Limb (tissue), 2 donors: ENCODE data around the gene DNAH17.
A peak's percentile ranks its signal among the peaks of the same experiment; 100 is the strongest.
"Not testable (repeated sequence)": the region's sequence is repeated elsewhere in the genome, so short reads cannot be mapped to it uniquely, and the experiment has no call there.

ENCODE experiments used
- DNase-seq, 2 donors: peaks; one replicate each; pipeline ENCODE4 v3.0.0-alpha.2; 2016; ENCODE audit errors: extremely low spot score in 2 of 2

The DNAH17 gene

GRCh38 chr17:78484271-78485246 lies 92.6 kb downstream of the DNAH17 start:
- peak in 1 of 2 donors; percentile 47 for DNase-seq

DNA sequence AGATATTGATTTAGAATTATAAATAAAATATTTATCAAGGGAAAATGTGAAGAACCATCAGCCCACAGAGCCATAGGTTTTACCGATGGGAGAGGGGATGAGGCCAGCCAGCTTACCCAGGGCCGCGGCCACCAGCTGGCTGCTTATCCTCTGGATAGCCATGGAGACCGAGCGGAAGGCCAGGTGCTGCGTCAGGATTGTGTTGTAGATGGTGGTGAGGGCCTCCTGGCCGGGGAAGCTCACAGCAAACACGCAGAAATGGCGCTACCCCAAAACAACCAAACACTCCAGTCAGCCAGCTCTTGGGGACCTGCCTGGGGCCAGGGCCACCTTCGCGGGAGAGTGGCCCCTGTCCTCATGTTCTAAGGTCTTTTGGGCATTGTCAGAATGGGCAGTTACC lies 97.8 kb downstream of the DNAH17 start:
- no peak for DNase-seq

- DNase-seq, result no peak
These were observed 98.4 kb downstream of the DNAH17 start for GRCh38 chr17:78478757-78479297.

- DNase-seq, result no peak
These were observed 99.1 kb downstream of the DNAH17 start for GRCh38 chr17:78477913-78478756.

DNA sequence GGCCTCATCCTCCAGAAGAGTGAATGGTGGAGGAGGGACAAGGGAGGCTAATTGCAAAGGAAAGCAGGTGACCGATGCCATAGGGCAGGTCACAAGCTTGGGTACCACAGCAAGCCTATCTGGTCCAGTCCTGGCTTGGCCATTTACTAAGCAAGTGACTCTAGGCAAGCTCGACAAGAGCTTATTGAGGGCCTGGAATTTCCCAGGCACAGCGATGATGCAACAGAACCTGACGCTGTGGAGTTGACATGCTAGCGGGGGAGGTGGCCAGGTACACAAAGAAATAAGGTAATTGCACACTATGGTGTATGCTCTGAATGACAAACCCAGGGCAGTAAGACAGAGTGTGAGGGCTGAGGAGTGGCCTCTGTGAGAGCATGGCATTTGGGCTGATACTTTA lies 100.2 kb downstream of the DNAH17 start:
- no peak for DNase-seq

DNA sequence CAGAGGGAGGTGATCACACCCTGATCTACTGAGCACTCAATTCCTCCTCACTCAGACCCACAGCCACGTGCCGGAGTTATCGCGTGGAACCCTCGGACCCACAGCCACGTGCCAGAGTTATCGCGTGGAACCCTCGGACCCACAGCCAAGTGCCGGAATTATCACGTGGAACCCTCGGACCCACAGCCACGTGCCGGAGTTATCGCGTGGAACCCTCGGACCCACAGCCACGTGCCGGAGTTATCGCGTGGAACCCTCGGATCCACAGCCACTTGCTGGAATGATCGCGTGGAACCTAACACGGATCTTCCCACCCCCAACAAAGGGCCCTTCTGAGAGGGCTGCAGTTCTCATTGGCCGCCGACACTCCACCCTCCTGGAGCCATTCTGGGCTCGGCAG lies 101.0 kb downstream of the DNAH17 start:
- DNase-seq, result no peak

DNA sequence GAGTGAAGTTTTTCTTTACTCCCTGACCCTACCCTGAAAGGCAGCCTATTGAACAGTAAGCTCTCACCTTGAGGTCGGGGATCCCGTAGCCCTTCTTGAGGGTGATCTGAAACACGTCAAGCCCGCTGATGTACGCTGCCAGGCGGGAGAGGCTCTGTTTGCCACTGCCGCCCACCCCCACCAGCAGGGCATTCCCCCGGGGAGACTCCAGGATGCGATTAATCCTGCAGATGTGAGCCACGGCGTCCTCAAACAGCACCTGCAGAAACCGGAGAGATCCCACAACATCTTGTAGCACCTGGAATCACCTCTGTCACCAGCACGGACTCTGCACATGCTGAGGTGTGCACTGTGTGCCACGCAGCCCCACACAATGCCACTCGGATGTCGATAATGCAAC lies 102.0 kb downstream of the DNAH17 start:
- DNase-seq, result no peak

GRCh38 chr17:78474614-78475146 lies 102.5 kb downstream of the DNAH17 start:
- no peak for DNase-seq

GRCh38 chr17:78473951-78474613 lies 103.1 kb downstream of the DNAH17 start:
- DNase-seq, result no peak

GRCh38 chr17:78472035-78472905 lies 104.9 kb downstream of the DNAH17 start:
- no peak for DNase-seq

DNA sequence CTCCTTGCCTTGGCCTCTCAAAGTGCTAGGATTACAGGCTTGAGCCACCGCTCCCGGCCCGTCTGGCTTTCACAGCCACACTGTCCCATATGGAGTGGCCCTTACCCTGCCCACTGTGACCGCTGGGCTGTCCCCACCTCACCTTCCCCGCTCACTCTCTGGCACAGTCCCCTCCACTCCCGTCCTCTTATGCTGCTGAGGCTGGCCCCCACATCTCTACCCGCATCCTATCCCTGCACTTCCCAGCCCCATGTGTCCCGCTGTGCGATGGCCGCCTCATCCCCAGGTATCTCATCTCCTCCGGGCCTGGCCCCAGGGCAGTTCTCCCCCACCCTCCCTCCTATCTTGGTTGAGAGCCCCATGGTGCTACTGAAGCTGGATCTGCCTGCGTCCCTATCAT lies 105.6 kb downstream of the DNAH17 start:
- DNase-seq, result no peak

DNA sequence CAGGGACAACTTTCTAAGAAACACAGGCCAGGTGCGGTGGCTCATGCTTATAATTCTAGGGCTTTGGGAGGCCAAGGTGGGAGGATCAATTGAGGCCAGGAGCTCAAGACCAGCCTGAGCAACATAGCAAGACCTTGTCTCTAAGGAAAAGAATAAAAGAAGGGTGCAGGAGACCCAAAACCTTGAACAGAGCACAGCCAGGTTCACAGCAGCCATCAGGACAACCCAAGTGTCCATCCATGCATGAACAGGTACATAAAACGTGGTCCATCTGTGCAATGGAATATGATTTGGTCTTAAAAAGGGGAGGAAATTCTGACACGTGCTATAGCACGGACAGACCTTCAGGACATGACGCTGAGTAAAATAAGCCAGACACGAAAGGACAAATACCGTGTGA lies 107.8 kb downstream of the DNAH17 start:
- no peak for DNase-seq

GRCh38 chr17:78468366-78468765 lies 108.8 kb downstream of the DNAH17 start:
- DNase-seq, result no peak

DNA sequence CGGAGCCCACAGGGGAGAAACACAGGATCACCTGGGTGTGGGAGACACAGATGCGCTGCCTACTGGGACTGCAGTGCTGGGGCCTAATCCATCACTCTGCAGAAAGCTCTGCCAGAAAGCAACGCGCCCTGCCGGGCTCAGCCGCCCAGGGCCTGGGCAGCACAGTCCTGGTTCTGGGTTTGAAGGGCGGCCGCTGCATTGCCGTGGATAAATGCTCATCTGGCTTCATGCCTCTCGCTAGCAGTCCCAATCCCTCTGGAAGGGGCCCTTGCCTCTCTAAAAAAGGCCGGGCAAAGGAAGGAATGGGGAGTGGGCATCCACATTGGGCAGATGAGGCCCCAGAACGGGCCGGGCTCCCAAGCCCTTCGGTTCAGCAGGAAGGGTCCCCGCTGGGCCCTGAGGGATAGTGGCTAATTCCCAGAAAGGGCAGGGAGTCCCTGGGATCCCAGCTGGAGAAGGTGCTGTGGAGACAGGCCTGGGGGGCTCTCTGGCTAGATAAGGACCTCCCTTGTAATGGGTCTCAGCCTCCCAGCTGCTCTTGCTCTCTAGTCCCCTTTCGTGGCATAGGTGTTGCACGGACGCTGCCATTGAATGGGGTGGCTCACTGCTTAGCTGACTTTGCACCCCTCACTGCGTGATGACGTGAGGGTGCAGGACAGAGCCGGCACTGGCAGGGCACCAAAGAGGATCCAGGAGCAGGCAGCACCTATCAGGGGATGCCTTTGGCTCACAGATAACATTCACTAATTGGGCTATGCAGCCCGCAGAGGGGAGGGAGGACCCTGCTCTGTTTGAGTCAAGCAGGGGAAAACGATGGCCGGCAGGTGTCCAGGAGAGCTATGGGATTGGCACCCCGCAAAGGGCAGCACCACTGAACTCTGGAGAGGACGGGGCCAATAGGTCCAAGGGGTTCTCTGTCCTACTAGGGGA lies 110.1 kb downstream of the DNAH17 start:
- DNase-seq, result no peak

GRCh38 chr17:78466109-78466785 lies 110.9 kb downstream of the DNAH17 start:
- DNase-seq, result not testable (repeated sequence)

DNA sequence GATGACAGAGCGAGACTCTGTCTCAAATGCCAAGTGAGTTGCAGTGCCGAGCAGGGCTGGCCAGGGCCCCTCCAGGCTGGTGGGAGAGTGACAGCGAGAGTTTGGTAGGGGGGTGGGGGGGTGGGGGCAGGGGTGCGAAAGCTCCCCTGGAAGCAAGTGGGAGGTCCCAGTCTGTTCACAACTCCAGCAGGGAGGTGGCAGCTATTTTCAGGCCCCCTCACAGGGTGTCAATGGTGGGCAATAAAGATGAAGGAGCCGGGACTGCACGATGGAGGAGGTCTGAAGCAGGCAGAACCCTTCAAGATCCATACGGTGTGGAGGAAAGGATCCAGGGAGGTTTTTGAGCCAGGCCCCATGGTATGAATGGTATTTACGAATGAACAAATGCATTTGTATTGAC lies 115.0 kb downstream of the DNAH17 start:
- no peak for DNase-seq

GRCh38 chr17:78461799-78462053 lies 115.5 kb downstream of the DNAH17 start:
- no peak for DNase-seq

- peak in 1 of 2 donors; percentile 7 for DNase-seq
These were observed 116.0 kb downstream of the DNAH17 start for GRCh38 chr17:78460951-78461798.
